ENCODE data around the gene HSD3B1.

HSD3B1 gene

GRCh38 chr1:119506941-119507340 lies at the start of gene HSD3B1:
TSS of gene HSD3B1 (plus strand) at chr1:119507210. CDS start at chr1:119507477, 267 bp downstream.
- no peak for DNase-seq

- DNase-seq: no peak
Observed at GRCh38 chr1:119462964-119463363, 44.0 kb upstream of the HSD3B1 start.

- no peak for DNase-seq
Observed at GRCh38 chr1:119463569-119463968, 43.4 kb upstream of the HSD3B1 start.

GRCh38 chr1:119466445-119466844 lies 40.6 kb upstream of the HSD3B1 start:
- no peak for DNase-seq

- DNase-seq: no peak
Observed at GRCh38 chr1:119467219-119467618, 39.8 kb upstream of the HSD3B1 start.

GRCh38 chr1:119467857-119468668 lies 38.9 kb upstream of the HSD3B1 start:
- DNase-seq: no peak

GRCh38 chr1:119469741-119470140 lies 37.3 kb upstream of the HSD3B1 start:
- no peak for DNase-seq

GRCh38 chr1:119470377-119470776 lies 36.6 kb upstream of the HSD3B1 start:
- DNase-seq: no peak

GRCh38 chr1:119470958-119471357 lies 36.1 kb upstream of the HSD3B1 start:
- no peak for DNase-seq

GRCh38 chr1:119471566-119471965 lies 35.4 kb upstream of the HSD3B1 start:
- no peak for DNase-seq

GRCh38 chr1:119472080-119472818 lies 34.8 kb upstream of the HSD3B1 start:
- no peak for DNase-seq

- DNase-seq: no peak
Observed at GRCh38 chr1:119472819-119473175, 34.2 kb upstream of the HSD3B1 start.

GRCh38 chr1:119475866-119476439 lies 31.1 kb upstream of the HSD3B1 start:
- no peak for DNase-seq

GRCh38 chr1:119477710-119478109 lies 29.3 kb upstream of the HSD3B1 start:
- DNase-seq: no peak

GRCh38 chr1:119480175-119480574 lies 26.8 kb upstream of the HSD3B1 start:
- no peak for DNase-seq

GRCh38 chr1:119481951-119482350 lies 25.1 kb upstream of the HSD3B1 start:
- DNase-seq: no peak

- no peak for DNase-seq
Observed at GRCh38 chr1:119482517-119483425, 24.2 kb upstream of the HSD3B1 start.

GRCh38 chr1:119483441-119484200 lies 23.4 kb upstream of the HSD3B1 start:
- no peak for DNase-seq

- DNase-seq: no peak
Observed at GRCh38 chr1:119485201-119485600, 21.8 kb upstream of the HSD3B1 start.

- DNase-seq: no peak
Observed at GRCh38 chr1:119488216-119488615, 18.8 kb upstream of the HSD3B1 start.

- no peak for DNase-seq
Observed at GRCh38 chr1:119489201-119489600, 17.8 kb upstream of the HSD3B1 start.

- DNase-seq: no peak
Observed at GRCh38 chr1:119490925-119491324, 16.1 kb upstream of the HSD3B1 start.
